ENCODE data around the gene UBE2V1.

GRCh38 chr20:50089787-50090177, 23.2 kb downstream of the UBE2V1 start:
- no peak for TF ChIP-seq CTCF (conservative IDR thresholded peaks at IDR 0.05; ENCODE audit: low read depth, low read length)
- TF ChIP-seq EZH2phosphoT487 (IDR thresholded peaks at IDR 0.05; ENCODE audit: borderline replicate concordance, low read length): no peak
- no peak for TF ChIP-seq EZH2 (IDR thresholded peaks at IDR 0.05; ENCODE audit: low read length, unreplicated experiment)
